ENCODE measurements around the gene SETBP1.

SETBP1 gene

GRCh38 chr18:44922968-44923367, 242.3 kb downstream of the SETBP1 start:
- TF ChIP-seq CTCF (IDR thresholded peaks at IDR 0.05; ENCODE audit: low read depth, low read length, missing control alignments), result no peak
- in situ Hi-C loops (cut with HindIII; ENCODE audit: low pct_ligation_motif_present, low sequenced_read_pairs), result no loop called here
- Histone ChIP-seq H3K27ac (no peak overlapping the region), H3K36me3 (replicated peaks) (no peaks in the 10 kb centered on the region), H3K4me3 (ENCODE audit: low read depth, low read length) (no peak overlapping the region), H3K27me3 (replicated peaks) (no peaks in the 10 kb centered on the region)
- DNase-seq, result no peak

GRCh38 chr18:44924785-44925499, 244.3 kb downstream of the SETBP1 start:
- Histone ChIP-seq H3K27me3 (replicated peaks) (no peaks in the 10 kb centered on the region), H3K36me3 (replicated peaks) (no peaks in the 10 kb centered on the region), H3K27ac (no peak overlapping the region), H3K4me3 (ENCODE audit: low read depth, low read length) (no peak overlapping the region)
- no peak for TF ChIP-seq CTCF (IDR thresholded peaks at IDR 0.05; ENCODE audit: low read depth, low read length, missing control alignments)
- DNase-seq, result no peak
- in situ Hi-C loops (cut with HindIII; ENCODE audit: low pct_ligation_motif_present, low sequenced_read_pairs), result no loop called here

GRCh38 chr18:44927127-44927849, 246.6 kb downstream of the SETBP1 start:
- no peak for DNase-seq
- no peaks in the 10 kb centered on the region for H3K36me3 ChIP-seq (replicated peaks)
- H3K27me3 ChIP-seq (replicated peaks), result no peaks in the 10 kb centered on the region
- in situ Hi-C loops (cut with HindIII; ENCODE audit: low pct_ligation_motif_present, low sequenced_read_pairs), result no loop called here
- no peak overlapping the region for H3K27ac ChIP-seq
- H3K4me3 ChIP-seq (ENCODE audit: low read depth, low read length), result no peak overlapping the region
- peak; percentile 2 for TF ChIP-seq CTCF (IDR thresholded peaks at IDR 0.05; ENCODE audit: low read depth, low read length, missing control alignments)

GRCh38 chr18:44934901-44935300, 254.2 kb downstream of the SETBP1 start:
- in situ Hi-C loops (cut with HindIII; ENCODE audit: low pct_ligation_motif_present, low sequenced_read_pairs), result no loop called here

GRCh38 chr18:44935455-44935854, 254.8 kb downstream of the SETBP1 start:
- DNase-seq, result no peak
- Histone ChIP-seq H3K27ac (no peak overlapping the region), H3K36me3 (replicated peaks) (no peaks in the 10 kb centered on the region), H3K4me3 (ENCODE audit: low read depth, low read length) (no peak overlapping the region), H3K27me3 (replicated peaks) (no peaks in the 10 kb centered on the region)
- in situ Hi-C loops (cut with HindIII; ENCODE audit: low pct_ligation_motif_present, low sequenced_read_pairs), result no loop called here
- TF ChIP-seq CTCF (IDR thresholded peaks at IDR 0.05; ENCODE audit: low read depth, low read length, missing control alignments), result no peak

More at GRCh38 chr18:44934901-44935300, 254.2 kb downstream of the SETBP1 start:
- no peaks in the 10 kb centered on the region for H3K36me3 ChIP-seq (replicated peaks)
- H3K27me3 ChIP-seq (replicated peaks), result no peaks in the 10 kb centered on the region
- H3K4me3 ChIP-seq (ENCODE audit: low read depth, low read length), result no peak overlapping the region
- H3K27ac ChIP-seq, result no peak overlapping the region
- TF ChIP-seq CTCF (IDR thresholded peaks at IDR 0.05; ENCODE audit: low read depth, low read length, missing control alignments), result no peak
- DNase-seq, result no peak
